HepG2 (cell line): ENCODE results near the gene GCLM. TPM values are rescaled to one million over a fixed set of nuclear protein-coding genes. Genes with fewer than 3 reads are reported as not detected.
A peak's percentile ranks its signal among the peaks of the same experiment; 100 is the strongest.

Experiments used
- FOSL1 ChIP-seq: sonication (generic); formaldehyde crosslinking; IDR thresholded peaks from 2 replicates; pipeline ENCODE4 v1.9.0; 2021; ENCODE audit warnings: missing genetic modification reagents, borderline replicate concordance
- HMG20A ChIP-seq: IDR thresholded peaks from 2 replicates; pipeline ENCODE4 v1.6.1; 2016; ENCODE audit warnings: borderline replicate concordance
- SAP130 ChIP-seq: IDR thresholded peaks from 2 replicates; pipeline ENCODE4 v1.6.1; 2016; ENCODE audit warnings: low read depth
- SATB2 ChIP-seq: sonication (generic); formaldehyde crosslinking; IDR thresholded peaks from 2 replicates; pipeline ENCODE4 v1.5.0; 2020; ENCODE audit warnings: missing genetic modification reagents
- TSC22D2 ChIP-seq: sonication (generic); formaldehyde crosslinking; IDR thresholded peaks from 2 replicates; pipeline ENCODE4 v1.5.1; 2020; ENCODE audit warnings: missing genetic modification reagents, mild to moderate bottlenecking, borderline replicate concordance
- ZMYM3 ChIP-seq: sonication (generic); formaldehyde crosslinking; IDR thresholded peaks from 2 replicates; pipeline ENCODE4 v1.5.1; 2020; ENCODE audit warnings: mild to moderate bottlenecking, missing genetic modification reagents
- ZNF367 ChIP-seq: sonication (generic); formaldehyde crosslinking; IDR thresholded peaks from 2 replicates; pipeline ENCODE4 v1.4.0; 2020; ENCODE audit warnings: missing genetic modification reagents, borderline replicate concordance
- ZNF678 ChIP-seq: sonication (generic); formaldehyde crosslinking; IDR thresholded peaks from 2 replicates; pipeline ENCODE4 v1.4.0; 2020; ENCODE audit warnings: mild to moderate bottlenecking, missing genetic modification reagents
- ZNF788 ChIP-seq: sonication (generic); formaldehyde crosslinking; IDR thresholded peaks from 2 replicates; pipeline ENCODE4 v1.5.0; 2020; ENCODE audit warnings: mild to moderate bottlenecking, missing genetic modification reagents, borderline replicate concordance
- polyA plus RNA-seq, 8 experiments: library from polyadenylated mRNA; depleted of rRNA in 3 of 8; stranded (reverse) in 7 of 8; unstranded in 1 of 8; fragments of >200 nt; fragmentation: Illumina TruSeq in 4 of 8; extraction: Trizol in 4 of 8; gene quantifications; 2 replicates each; pipeline versions ENCODE4 v1.2.1 to v1.2.3, GENCODE V29; 2011 to 2016; ENCODE audit warnings: low read depth in 4 of 8, missing spikeins in 1 of 8, mixed read lengths in 1 of 8; ENCODE audit not compliant: insufficient read depth in 1 of 8
- total RNA-seq, 5 experiments: library from RNA; depleted of rRNA; stranded (reverse); fragments of >200 nt; fragmentation: Illumina TruSeq; extraction: Trizol; gene quantifications; 2 replicates each; pipeline ENCODE4 v1.2.3, GENCODE V29; 2016; ENCODE audit warnings: low read depth in 1 of 5
- TF ChIP-seq, protein P1 (sequence below): sonication (generic); formaldehyde crosslinking; conservative IDR thresholded peaks from 2 replicates; pipeline ENCODE4 v1.4.0; 2020; ENCODE audit warnings: missing genetic modification reagents
- TF ChIP-seq, protein P2 (sequence below): sonication (generic); formaldehyde crosslinking; IDR thresholded peaks from 2 replicates; pipeline ENCODE4 v1.5.0; 2020; ENCODE audit warnings: missing genetic modification reagents
- TF ChIP-seq, protein P3 (sequence below): sonication (generic); formaldehyde crosslinking; IDR thresholded peaks from 2 replicates; pipeline ENCODE4 v1.4.0; 2020; ENCODE audit warnings: missing genetic modification reagents
- TF ChIP-seq, protein P4 (sequence below): IDR thresholded peaks from 2 replicates; pipeline ENCODE4 v1.6.1; 2016; ENCODE audit warnings: low read depth, borderline replicate concordance
- TF ChIP-seq, protein P5 (sequence below): sonication (generic); formaldehyde crosslinking; IDR thresholded peaks from 2 replicates; pipeline ENCODE4 v1.4.0; 2020; ENCODE audit warnings: missing genetic modification reagents

The GCLM gene
- total and polyA plus RNA-seq, 2 of the 13 experiments (the other 11 are each of a cell fraction or from before 2014, with no cell fraction given): 8.7 to 29.9 TPM

DNA sequence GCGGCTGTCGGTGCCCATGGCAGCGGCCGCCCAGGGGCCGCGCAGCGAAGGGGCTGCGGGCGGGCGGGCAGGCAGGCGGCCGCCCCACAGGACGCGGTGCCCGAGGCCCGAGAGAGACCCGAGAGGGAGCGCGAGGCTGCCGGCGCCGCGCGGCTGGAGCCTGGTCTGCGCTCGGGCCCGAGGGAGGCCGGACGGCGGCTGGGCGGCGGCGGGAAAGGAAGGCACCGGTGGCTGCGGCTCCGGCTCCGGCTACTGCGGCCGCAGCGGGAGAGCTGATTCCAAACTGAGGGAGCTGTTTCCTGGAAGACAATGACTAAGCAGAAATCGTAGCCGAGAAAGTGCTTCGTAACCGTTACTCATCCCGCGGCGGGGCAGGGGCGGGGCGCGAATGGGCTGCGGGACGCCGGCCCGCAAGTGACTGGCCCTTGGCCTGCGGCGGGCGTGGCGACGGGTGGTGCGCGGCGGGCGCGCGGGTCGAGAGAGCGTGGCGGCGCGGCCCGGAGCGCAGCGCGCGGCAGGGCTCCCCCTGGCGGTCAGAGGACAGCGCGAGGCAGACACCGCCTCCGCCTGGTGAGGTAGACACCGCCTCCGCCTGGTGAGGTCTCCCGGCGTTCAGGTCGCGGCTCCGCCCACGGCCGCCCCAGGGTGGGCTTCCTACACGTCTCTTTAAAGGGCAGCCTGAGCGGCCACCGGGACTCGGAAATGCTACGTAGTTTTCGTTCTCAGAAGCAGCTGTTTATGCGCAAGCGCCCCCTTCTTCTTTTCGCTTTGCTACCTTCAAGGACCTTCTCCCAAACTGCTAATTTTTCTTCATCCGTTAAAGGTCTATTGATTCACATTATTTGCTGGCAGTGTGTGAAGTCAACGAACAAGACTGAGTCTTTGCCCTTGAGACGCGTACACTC is at the start of gene GCLM (continued):
- TF ChIP-seq, protein P1, sequence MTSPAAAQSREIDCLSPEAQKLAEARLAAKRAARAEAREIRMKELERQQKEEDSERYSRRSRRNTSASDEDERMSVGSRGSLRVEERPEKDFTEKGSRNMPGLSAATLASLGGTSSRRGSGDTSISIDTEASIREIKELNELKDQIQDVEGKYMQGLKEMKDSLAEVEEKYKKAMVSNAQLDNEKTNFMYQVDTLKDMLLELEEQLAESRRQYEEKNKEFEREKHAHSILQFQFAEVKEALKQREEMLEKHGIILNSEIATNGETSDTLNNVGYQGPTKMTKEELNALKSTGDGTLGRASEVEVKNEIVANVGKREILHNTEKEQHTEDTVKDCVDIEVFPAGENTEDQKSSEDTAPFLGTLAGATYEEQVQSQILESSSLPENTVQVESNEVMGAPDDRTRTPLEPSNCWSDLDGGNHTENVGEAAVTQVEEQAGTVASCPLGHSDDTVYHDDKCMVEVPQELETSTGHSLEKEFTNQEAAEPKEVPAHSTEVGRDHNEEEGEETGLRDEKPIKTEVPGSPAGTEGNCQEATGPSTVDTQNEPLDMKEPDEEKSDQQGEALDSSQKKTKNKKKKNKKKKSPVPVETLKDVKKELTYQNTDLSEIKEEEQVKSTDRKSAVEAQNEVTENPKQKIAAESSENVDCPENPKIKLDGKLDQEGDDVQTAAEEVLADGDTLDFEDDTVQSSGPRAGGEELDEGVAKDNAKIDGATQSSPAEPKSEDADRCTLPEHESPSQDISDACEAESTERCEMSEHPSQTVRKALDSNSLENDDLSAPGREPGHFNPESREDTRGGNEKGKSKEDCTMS: no peak
- TF ChIP-seq, protein P2, sequence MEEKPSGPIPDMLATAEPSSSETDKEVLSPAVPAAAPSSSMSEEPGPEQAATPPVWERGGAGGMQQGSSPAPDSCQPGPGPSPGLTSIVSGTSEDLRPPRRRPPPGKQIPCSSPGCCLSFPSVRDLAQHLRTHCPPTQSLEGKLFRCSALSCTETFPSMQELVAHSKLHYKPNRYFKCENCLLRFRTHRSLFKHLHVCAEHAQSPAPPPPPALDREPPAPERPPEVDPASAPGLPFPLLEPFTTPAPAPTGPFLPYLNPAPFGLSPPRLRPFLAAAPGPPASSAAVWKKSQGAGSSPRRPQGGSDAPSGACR (CRISPR knock-in tag): peak; percentile 78; the same call in 1 of the 2 replicates
- peak; percentile 80; the same call in 1 of the 2 replicates for TF ChIP-seq ZNF788 (CRISPR knock-in tag)
- peak; percentile 48; the same call in 1 of the 2 replicates for TF ChIP-seq ZMYM3 (CRISPR knock-in tag)
- peak; percentile 95 for TF ChIP-seq SAP130 (CRISPR knock-in tag)
- no peak for TF ChIP-seq ZNF678 (CRISPR knock-in tag)
- TF ChIP-seq, protein P3, sequence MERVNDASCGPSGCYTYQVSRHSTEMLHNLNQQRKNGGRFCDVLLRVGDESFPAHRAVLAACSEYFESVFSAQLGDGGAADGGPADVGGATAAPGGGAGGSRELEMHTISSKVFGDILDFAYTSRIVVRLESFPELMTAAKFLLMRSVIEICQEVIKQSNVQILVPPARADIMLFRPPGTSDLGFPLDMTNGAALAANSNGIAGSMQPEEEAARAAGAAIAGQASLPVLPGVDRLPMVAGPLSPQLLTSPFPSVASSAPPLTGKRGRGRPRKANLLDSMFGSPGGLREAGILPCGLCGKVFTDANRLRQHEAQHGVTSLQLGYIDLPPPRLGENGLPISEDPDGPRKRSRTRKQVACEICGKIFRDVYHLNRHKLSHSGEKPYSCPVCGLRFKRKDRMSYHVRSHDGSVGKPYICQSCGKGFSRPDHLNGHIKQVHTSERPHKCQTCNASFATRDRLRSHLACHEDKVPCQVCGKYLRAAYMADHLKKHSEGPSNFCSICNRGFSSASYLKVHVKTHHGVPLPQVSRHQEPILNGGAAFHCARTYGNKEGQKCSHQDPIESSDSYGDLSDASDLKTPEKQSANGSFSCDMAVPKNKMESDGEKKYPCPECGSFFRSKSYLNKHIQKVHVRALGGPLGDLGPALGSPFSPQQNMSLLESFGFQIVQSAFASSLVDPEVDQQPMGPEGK (CRISPR knock-in tag): peak; percentile 47
- no peak for TF ChIP-seq SATB2 (CRISPR knock-in tag)
- no peak for TF ChIP-seq FOSL1 (CRISPR knock-in tag)
- TF ChIP-seq, protein P4, sequence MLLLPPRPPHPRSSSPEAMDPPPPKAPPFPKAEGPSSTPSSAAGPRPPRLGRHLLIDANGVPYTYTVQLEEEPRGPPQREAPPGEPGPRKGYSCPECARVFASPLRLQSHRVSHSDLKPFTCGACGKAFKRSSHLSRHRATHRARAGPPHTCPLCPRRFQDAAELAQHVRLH (CRISPR knock-in tag): peak; percentile 71; the same call in 1 of the 2 replicates
- TF ChIP-seq TSC22D2 (CRISPR knock-in tag): peak; percentile 73; the same call in 1 of the 2 replicates
- peak; percentile 8; the same call in 1 of the 2 replicates for TF ChIP-seq HMG20A
- TF ChIP-seq, protein P5, sequence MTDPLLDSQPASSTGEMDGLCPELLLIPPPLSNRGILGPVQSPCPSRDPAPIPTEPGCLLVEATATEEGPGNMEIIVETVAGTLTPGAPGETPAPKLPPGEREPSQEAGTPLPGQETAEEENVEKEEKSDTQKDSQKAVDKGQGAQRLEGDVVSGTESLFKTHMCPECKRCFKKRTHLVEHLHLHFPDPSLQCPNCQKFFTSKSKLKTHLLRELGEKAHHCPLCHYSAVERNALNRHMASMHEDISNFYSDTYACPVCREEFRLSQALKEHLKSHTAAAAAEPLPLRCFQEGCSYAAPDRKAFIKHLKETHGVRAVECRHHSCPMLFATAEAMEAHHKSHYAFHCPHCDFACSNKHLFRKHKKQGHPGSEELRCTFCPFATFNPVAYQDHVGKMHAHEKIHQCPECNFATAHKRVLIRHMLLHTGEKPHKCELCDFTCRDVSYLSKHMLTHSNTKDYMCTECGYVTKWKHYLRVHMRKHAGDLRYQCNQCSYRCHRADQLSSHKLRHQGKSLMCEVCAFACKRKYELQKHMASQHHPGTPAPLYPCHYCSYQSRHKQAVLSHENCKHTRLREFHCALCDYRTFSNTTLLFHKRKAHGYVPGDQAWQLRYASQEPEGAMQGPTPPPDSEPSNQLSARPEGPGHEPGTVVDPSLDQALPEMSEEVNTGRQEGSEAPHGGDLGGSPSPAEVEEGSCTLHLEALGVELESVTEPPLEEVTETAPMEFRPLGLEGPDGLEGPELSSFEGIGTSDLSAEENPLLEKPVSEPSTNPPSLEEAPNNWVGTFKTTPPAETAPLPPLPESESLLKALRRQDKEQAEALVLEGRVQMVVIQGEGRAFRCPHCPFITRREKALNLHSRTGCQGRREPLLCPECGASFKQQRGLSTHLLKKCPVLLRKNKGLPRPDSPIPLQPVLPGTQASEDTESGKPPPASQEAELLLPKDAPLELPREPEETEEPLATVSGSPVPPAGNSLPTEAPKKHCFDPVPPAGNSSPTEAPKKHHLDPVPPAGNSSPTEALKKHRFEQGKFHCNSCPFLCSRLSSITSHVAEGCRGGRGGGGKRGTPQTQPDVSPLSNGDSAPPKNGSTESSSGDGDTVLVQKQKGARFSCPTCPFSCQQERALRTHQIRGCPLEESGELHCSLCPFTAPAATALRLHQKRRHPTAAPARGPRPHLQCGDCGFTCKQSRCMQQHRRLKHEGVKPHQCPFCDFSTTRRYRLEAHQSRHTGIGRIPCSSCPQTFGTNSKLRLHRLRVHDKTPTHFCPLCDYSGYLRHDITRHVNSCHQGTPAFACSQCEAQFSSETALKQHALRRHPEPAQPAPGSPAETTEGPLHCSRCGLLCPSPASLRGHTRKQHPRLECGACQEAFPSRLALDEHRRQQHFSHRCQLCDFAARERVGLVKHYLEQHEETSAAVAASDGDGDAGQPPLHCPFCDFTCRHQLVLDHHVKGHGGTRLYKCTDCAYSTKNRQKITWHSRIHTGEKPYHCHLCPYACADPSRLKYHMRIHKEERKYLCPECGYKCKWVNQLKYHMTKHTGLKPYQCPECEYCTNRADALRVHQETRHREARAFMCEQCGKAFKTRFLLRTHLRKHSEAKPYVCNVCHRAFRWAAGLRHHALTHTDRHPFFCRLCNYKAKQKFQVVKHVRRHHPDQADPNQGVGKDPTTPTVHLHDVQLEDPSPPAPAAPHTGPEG (CRISPR knock-in tag): 0 out of 2 replicates have a peak, but pooled peaks have one; percentile 29
- TF ChIP-seq ZNF367 (CRISPR knock-in tag): no peak
